ENCODE measurements around the gene SMG5.
"Not testable (repeated sequence)": the region's sequence is repeated elsewhere in the genome, so short reads cannot be mapped to it uniquely, and the experiment has no call there.

SMG5 gene

GRCh38 chr1:156282479-156283222 lies at the start of gene SMG5:
TSS of gene SMG5 (minus strand) at chr1:156282825. CDS start at chr1:156282680, 145 bp downstream.
- DNase-seq (ENCODE audit: low read depth in 2 of 2): peak; percentile 90 to 94

DNA sequence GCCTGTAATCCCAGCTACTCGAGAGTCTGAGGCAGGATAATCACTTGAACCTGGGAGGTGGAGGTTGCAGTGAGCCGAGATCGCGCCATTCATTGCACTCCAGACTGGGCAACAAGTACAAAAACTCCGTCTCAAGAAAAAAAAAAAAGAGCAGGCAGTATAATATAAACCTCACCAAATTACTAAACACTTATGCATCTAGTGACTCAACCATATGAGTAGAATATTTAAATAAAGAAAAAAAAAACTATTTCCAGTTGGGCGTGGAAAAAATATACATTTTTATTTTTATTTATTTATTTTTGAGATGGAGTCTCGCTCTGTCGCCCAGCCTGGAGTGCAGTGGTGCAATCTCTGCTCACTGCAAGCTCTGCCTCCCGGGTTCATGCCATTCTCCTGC lies 40.6 kb upstream of the SMG5 start:
- DNase-seq (ENCODE audit: low read depth in 2 of 2): not testable (repeated sequence)

DNA sequence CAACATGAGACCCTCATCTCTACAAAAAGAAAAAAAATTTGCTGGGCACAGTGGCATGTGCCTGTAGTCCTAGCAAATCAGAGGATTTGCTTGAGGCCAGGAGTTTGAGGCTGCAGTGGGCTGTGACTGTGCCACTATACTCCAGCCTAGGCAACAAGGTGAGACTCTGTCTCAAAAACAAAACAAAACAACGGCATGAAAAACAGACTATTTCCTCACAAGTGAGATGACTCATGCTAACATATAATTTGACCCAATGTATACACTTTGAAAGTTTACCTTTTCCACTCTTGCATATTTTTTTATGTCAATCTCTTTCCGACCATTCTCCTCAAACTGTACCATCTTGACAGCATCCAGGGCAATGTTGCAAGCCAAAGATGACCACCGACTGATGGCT lies 37.9 kb upstream of the SMG5 start:
- no peak for DNase-seq (ENCODE audit: low read depth in 2 of 2)

DNA sequence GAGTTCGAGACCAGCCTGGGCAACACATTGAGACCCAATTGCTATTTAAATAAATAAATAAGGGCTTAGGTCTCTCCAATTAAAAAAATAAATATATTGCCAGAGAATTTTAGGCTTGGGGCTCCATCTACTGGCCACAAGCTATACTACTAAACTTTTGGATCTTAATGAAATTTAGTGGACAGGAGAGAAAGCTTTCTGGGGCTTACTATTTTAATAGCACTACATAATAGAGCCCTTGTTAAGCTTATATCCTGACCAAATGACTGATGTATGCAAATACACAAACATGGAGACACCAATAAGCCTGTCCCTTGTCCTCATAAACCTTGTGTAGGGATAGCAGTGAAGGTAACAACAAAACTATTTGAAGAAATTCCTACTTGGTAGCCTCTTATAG lies 37.0 kb upstream of the SMG5 start:
- no peak for DNase-seq (ENCODE audit: low read depth in 2 of 2)

GRCh38 chr1:156316909-156317308 lies 34.3 kb upstream of the SMG5 start:
- DNase-seq (ENCODE audit: low read depth in 2 of 2): no peak

DNA sequence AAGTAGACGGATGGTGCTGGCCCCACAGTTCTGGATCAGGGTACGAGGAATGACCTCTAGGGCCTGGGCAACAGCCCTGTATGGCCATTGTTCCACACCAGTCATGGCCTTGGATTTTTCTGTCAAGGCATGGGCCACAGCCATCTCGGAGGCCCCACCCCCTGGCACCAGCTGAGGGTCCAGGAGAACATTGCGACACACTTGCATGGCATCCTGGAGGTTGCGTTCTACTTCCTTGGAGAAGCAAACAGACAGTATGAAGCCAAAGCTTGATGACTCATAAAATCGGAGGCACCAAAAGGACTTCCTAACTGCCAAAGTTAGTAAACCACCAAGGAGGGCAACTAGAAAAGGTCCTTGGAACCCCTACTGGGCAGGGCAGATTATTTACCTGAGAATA lies 28.3 kb upstream of the SMG5 start:
- DNase-seq (ENCODE audit: low read depth in 2 of 2): no peak

GRCh38 chr1:156308078-156308477 lies 25.5 kb upstream of the SMG5 start:
- DNase-seq (ENCODE audit: low read depth in 2 of 2): no peak

- no peak for DNase-seq (ENCODE audit: low read depth in 2 of 2)
Measured at GRCh38 chr1:156305215-156305614, 22.6 kb upstream of the SMG5 start.

- no peak for DNase-seq (ENCODE audit: low read depth in 2 of 2)
Measured at GRCh38 chr1:156303241-156303640, 20.6 kb upstream of the SMG5 start.

DNA sequence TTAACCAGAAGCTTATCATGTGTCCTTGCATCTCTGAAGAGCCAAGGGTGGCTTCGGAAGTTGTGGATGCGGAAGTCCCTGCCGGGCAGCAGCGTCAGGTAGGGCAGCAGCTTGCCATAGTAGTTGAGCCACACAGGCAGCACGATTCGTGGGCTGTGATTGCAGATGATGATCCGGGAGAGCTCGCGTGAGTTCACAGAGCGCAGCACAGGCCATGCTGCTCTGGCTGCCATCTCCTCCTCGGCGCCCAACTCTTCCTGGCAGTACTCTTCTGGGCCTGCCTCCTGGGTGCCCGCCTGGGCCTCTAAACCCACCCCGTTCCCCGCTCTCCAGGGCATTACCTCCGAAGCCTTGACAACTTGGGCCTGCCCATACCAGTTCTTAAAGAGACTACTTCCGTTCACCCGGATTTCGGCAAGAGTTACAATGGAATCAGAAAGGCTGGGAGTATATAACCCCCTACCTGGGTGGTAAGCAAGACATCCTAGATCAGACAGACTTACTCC lies 16.3 kb upstream of the SMG5 start, which contains the start of gene VHLL:
TSS of gene VHLL (minus strand) at position 456 of the 506 bp plus-strand sequence. CDS start at position 338, 118 bp downstream.
- no peak for DNase-seq (ENCODE audit: low read depth in 2 of 2)

DNA sequence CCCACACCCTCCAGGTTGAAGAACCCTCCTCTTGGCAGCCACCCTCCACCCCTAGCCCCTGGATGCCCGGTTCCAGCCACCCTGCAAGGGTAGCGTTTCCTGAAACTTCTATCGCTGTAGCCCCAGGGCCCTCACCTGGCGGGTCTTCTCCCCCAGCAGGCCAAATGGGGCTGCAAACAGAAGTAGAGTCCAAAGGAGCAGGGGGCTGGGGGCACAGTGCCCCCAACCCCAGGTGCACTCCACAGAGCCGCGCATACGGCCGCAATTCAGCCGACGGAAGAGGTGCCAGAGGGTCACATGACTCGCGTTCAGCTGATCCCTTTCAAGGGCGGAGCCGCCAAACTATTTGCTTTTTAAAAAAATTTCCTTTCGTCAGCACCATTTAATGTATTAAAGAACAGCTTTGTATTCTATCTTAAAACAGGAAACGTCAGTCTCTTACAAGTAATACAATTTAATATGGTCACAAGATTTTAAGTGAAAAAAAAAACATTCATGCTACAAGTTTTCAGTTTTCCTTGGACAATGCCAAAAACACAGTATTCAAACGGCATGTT lies 12.8 kb upstream of the SMG5 start, which contains the start of gene GLMP:
TSS of gene GLMP (minus strand) at position 289 of the 557 bp plus-strand sequence. CDS start at position 255, 34 bp downstream.
- DNase-seq (ENCODE audit: low read depth in 2 of 2): peak; percentile 30 to 31

DNA sequence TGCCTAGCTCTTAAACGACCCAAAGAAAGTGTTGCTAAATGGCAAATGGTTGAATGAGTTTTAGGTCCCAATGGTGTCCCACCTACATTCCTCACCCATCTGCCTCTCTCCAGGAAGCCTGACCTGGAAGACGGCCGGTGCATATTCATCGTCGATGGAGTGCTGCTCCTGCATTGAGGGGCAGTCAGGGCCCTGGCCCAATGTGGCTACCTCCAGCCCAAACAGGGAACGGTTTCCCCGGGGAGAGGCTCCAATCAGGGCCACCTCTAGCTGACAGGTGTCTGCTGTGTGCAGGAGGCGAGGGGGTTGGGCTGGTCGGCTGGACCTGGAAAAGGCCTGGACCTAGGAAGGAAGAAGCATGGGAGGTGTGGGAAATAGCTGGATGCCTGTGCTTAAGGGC lies 11.3 kb upstream of the SMG5 start:
- no peak for DNase-seq (ENCODE audit: low read depth in 2 of 2)

DNA sequence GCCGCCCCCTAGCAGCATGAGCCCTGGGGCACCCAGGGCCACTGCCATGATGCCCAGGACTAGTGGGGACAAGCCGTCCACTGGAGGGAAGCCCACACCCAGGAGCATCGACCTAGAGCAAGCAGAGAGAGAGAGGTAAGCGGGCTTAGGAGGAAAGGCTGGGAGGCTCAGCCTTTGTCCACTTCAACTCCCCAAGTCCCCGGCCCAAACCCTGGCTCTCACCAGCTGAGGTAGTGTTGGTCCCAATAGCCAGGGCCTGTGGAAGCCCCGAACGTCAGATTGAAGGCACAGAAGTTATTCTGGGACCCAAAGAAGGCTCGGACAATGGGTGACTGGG lies 10.4 kb upstream of the SMG5 start:
- DNase-seq (ENCODE audit: low read depth in 2 of 2): no peak

DNA sequence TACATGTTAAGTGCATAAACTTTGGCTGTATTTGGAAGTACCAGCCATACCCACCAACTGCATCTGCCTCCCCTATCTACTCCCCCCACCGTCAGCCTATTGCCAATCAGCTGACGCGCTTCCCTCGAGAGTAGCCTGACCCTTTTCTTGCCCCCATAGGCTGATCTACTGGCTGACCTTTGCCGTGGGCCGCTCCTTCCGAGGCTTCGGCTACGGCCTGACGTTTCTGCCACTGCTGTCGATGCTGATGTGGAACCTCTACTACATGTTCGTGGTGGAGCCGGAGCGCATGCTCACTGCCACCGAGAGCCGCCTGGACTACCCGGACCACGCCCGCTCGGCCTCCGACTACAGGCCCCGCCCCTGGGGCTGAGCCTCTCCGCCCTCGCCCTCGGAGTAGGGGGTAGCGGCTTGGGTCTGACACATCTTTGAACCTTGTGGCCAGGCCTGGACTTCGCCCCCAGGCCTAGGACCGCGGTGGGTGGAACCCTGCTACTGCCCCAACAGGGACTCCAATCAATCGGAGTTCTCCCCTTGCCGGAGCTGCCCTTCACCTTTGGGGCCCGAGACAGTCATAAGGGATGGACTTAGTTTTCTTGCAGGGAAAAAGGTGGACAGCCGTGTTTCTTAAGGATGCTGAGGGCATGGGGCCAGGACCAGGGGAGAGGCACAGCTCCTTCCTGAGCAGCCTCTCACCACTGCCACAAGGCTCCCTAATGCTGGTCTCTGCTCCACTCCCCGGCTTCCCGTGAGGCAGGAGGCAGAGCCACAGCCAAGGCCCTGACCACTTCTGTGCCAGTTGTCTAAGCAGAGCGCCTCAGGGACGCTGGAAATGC lies 8.8 kb upstream of the SMG5 start:
- DNase-seq (ENCODE audit: low read depth in 2 of 2): peak in 1 of 2 donors; percentile 28

- DNase-seq (ENCODE audit: low read depth in 2 of 2): no peak
Measured at GRCh38 chr1:156289857-156290256, 7.2 kb upstream of the SMG5 start.

GRCh38 chr1:156286061-156286460 lies 3.4 kb upstream of the SMG5 start:
- no peak for DNase-seq (ENCODE audit: low read depth in 2 of 2)

DNA sequence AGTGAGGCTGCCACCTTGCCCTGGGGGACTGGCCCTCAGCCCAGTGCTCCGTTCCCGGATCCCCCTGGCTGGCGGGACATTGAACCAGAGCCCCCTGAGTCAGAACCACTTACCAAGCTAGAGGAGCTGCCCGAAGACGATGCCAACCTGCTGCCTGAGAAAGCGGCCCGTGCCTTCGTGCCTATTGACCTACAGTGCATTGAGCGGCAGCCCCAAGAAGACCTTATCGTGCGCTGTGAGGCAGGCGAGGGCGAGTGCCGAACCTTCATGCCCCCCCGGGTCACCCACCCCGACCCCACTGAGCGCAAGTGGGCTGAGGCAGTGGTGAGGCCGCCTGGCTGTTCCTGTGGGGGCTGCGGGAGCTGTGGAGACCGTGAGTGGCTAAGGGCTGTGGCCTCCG lies 2.8 kb upstream of the SMG5 start:
- no peak for DNase-seq (ENCODE audit: low read depth in 2 of 2)

- DNase-seq (ENCODE audit: low read depth in 2 of 2): no peak
Measured at GRCh38 chr1:156284757-156285156, 2.1 kb upstream of the SMG5 start.

- DNase-seq (ENCODE audit: low read depth in 2 of 2): no peak
Measured at GRCh38 chr1:156284112-156284511, 1.5 kb upstream of the SMG5 start, which contains the start of gene TMEM79. TSS of gene TMEM79 (plus strand) at chr1:156284325. CDS start at chr1:156285227, 902 bp downstream.

- DNase-seq (ENCODE audit: low read depth in 2 of 2): no peak
Measured at GRCh38 chr1:156283521-156283920, 896 bp upstream of the SMG5 start.

- no peak for DNase-seq (ENCODE audit: low read depth in 2 of 2)
Measured at GRCh38 chr1:156281693-156282478, 739 bp downstream of the SMG5 start.
